GM12891 (cell line): Measurements from ENCODE around the gene HLA-DOA.

Experiments
- DNase-seq: peaks from one replicate; pipeline ENCODE4 v3.0.0; 2011; ENCODE audit warnings: low spot score; ENCODE audit not compliant: insufficient read length
- FAIRE-seq: peaks from 2 replicates; lab custom pipeline; 2011; peaks lifted over from hg19 to GRCh38; lab: Jason Lieb, UNC
- PAX5 ChIP-seq: IDR thresholded peaks from 2 replicates; pipeline ENCODE4 v1.6.1; 2011; ENCODE audit warnings: low read length, moderate library complexity, mild to moderate bottlenecking; ENCODE audit not compliant: insufficient read depth, severe bottlenecking
- POLR2A ChIP-seq: IDR thresholded peaks from 2 replicates; pipeline ENCODE4 v1.6.1; 2011; ENCODE audit warnings: low read depth, low read length, control low read depth
- POLR2AphosphoS5 ChIP-seq: IDR thresholded peaks from 2 replicates; pipeline ENCODE4 v1.6.1; 2011; ENCODE audit warnings: low read depth, low read length, control low read depth
- POU2F2 ChIP-seq: IDR thresholded peaks from 2 replicates; pipeline ENCODE4 v1.6.1; 2011; ENCODE audit warnings: low read depth, mild to moderate bottlenecking, control low read depth, low read length, moderate library complexity
- SPI1 ChIP-seq: IDR thresholded peaks from 2 replicates; pipeline ENCODE4 v1.6.1; 2011; ENCODE audit warnings: low read depth, low read length, control low read depth
- TAF1 ChIP-seq: IDR thresholded peaks from 2 replicates; pipeline ENCODE4 v1.6.1; 2011; ENCODE audit warnings: low read depth, low read length, control low read depth

HLA-DOA gene

DNA sequence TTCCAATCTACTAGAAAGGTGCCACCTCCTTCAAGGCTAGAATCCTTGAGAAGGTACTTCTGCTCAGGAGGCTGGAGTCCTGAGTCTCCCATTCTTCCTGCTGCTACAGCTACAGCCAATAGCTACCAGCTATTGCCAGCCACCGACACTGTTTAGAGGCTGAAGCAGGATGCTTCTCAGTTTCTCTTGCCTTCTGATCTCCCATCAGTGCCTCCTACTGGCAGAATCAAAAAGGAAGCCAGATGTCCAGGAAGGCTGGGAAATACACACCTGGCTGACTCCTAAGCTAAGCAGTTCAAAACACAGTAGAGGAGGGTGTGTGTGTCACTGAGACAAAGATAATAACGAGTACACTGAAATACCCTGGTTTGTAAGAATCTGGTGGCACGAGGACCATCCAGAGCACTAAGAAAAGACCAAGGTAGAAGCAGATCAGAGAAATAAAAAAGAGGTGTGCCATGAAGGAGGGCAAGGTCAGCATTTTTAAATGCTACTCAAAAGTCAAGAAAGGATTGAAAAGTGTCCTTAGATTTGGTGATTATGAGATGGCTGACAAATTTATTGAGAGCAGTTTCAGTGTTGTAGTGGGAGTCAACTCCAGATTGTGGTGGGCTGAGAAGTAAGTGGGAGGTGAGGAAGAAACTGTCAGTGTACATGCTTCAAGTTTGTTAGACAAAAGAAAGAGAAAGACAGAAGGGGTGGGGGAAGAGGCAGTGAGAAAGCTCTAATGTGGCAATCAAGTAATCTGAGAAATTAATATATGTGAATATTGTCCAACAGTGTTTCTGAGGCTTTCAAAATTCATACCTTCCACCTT, 54.2 kb downstream of the HLA-DOA start:
- FAIRE-seq = peak; percentile 81
- TF ChIP-seq POLR2AphosphoS5 (no peak), SPI1 (no peak), TAF1 (no peak), POU2F2 (no peak), PAX5 (no peak), POLR2A (no peak)
- DNase-seq = no peak

DNA sequence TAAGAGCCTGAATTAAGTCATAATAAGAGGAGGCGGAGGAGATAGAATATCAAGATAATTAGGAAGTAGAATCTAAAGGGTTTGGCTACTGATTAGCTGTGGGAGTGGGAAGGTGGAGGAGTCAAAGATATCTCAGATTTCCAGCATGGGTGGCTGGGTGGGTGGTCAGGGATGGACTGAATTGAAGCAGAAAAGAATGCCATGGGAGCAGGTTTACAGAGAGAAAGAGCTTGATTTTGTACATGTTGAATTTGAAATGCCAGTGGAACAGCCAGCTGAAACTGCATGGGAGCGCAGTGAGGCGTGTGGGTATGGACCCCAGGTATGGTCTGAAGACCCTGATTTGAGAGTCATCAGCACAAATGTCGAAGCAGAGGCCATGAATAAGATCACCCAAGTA, 55.1 kb downstream of the HLA-DOA start:
- TF ChIP-seq POU2F2 (no peak), SPI1 (no peak), PAX5 (no peak), POLR2AphosphoS5 (no peak), POLR2A (no peak), TAF1 (no peak)
- no peak for FAIRE-seq

More for the DNA sequence above, 55.1 kb downstream of the HLA-DOA start:
- no peak for DNase-seq
